Measurements from ENCODE around the gene DOK7. TPM values are rescaled to one million over a fixed set of nuclear protein-coding genes. Genes with fewer than 3 reads are reported as not detected.

DOK7 gene
- total RNA-seq, 1 experiment from 2014 or later = 17.6 TPM

GRCh38 chr4:3475041-3475712 lies 12.1 kb downstream of the DOK7 start:
- DNase-seq (ENCODE audit: low spot score) = no peak

GRCh38 chr4:3475713-3476260 lies 12.7 kb downstream of the DOK7 start:
- DNase-seq (ENCODE audit: low spot score) = no peak

- no peak for DNase-seq (ENCODE audit: low spot score)
Measured at GRCh38 chr4:3476341-3476747, 13.2 kb downstream of the DOK7 start.

- DNase-seq (ENCODE audit: low spot score) = no peak
Measured at GRCh38 chr4:3476936-3477749, 14.0 kb downstream of the DOK7 start.

- no peak for DNase-seq (ENCODE audit: low spot score)
Measured at GRCh38 chr4:3477750-3478430, 14.8 kb downstream of the DOK7 start.

- DNase-seq (ENCODE audit: low spot score) = no peak
Measured at GRCh38 chr4:3478446-3479357, 15.6 kb downstream of the DOK7 start.

GRCh38 chr4:3479358-3480101 lies 16.4 kb downstream of the DOK7 start:
- no peak for DNase-seq (ENCODE audit: low spot score)

- DNase-seq (ENCODE audit: low spot score) = peak; percentile 75
Measured at GRCh38 chr4:3480528-3481112, 17.5 kb downstream of the DOK7 start.

GRCh38 chr4:3481113-3481531 lies 18.0 kb downstream of the DOK7 start:
- no peak for DNase-seq (ENCODE audit: low spot score)

GRCh38 chr4:3481783-3482393 lies 18.8 kb downstream of the DOK7 start:
- DNase-seq (ENCODE audit: low spot score) = no peak

GRCh38 chr4:3482707-3483106 lies 19.6 kb downstream of the DOK7 start:
- DNase-seq (ENCODE audit: low spot score) = no peak

GRCh38 chr4:3483471-3483921 lies 20.4 kb downstream of the DOK7 start:
- no peak for DNase-seq (ENCODE audit: low spot score)

GRCh38 chr4:3484057-3484973 lies 21.2 kb downstream of the DOK7 start:
- peak; percentile 79 for DNase-seq (ENCODE audit: low spot score)

GRCh38 chr4:3485011-3485791 lies 22.1 kb downstream of the DOK7 start:
- peak; percentile 40 for DNase-seq (ENCODE audit: low spot score)

GRCh38 chr4:3485886-3486540 lies 22.9 kb downstream of the DOK7 start:
- no peak for DNase-seq (ENCODE audit: low spot score)

- DNase-seq (ENCODE audit: low spot score) = no peak
Measured at GRCh38 chr4:3486541-3487540, 23.7 kb downstream of the DOK7 start.
